ENCODE measurements around the gene SMNDC1. TPM values are rescaled to one million over a fixed set of nuclear protein-coding genes. Genes with fewer than 3 reads are reported as not detected.
"Not testable (repeated sequence)": the region's sequence is repeated elsewhere in the genome, so short reads cannot be mapped to it uniquely, and the experiment has no call there.

Gene SMNDC1
- total and polyA plus RNA-seq, 11 donors = 5.2 to 23.1 (median 20.6) TPM

DNA sequence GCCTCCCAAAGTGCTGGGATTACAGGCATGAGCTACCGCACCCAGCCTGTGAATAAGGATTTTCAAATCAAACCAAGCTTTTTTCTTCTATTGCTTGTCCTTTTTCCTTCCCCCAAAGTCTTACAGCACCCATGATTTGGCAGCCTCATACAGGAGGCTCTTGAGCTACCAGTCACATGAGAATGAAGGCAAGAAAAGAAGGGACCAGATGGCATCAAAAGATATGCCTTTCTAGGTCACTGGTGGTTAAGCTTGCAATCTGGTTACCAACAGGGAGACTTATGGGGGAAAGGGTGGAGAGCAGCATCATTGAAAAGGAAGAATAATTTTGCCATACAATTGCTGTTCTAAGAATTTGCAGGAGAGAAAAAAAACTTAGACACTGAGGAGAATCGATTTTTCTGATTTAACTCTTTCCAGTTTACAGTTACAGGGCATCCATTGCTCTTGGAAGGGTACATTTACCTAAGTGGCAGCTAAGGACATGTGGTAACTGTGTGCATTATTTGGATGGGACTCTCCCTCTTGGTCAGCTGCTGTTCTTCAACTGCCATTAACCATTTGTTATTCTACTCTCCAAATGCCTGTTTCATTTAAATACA is 29.5 kb downstream of the SMNDC1 start:
- no peak for ATAC-seq
- Histone ChIP-seq H3K9me3 (no peaks in the 10 kb centered on the region), H3K27me3 (no peaks in the 10 kb centered on the region), H3K4me1 (peaks cover 5 to 95% (median 61%) of the 10 kb centered on the region in 12 donors), H3K27ac (peak overlapping the region in 10 of 12 donors; percentile 25 to 89 (median 69)), H3K36me3 (peaks cover 0 to 8% (median 0%) of the 10 kb centered on the region in 9 donors), H3K4me3 (no peak overlapping the region)
- no peak for TF ChIP-seq POLR2A (IDR thresholded peaks at IDR 0.05)
- TF ChIP-seq, protein P1, sequence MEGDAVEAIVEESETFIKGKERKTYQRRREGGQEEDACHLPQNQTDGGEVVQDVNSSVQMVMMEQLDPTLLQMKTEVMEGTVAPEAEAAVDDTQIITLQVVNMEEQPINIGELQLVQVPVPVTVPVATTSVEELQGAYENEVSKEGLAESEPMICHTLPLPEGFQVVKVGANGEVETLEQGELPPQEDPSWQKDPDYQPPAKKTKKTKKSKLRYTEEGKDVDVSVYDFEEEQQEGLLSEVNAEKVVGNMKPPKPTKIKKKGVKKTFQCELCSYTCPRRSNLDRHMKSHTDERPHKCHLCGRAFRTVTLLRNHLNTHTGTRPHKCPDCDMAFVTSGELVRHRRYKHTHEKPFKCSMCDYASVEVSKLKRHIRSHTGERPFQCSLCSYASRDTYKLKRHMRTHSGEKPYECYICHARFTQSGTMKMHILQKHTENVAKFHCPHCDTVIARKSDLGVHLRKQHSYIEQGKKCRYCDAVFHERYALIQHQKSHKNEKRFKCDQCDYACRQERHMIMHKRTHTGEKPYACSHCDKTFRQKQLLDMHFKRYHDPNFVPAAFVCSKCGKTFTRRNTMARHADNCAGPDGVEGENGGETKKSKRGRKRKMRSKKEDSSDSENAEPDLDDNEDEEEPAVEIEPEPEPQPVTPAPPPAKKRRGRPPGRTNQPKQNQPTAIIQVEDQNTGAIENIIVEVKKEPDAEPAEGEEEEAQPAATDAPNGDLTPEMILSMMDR (IDR thresholded peaks at IDR 0.05) = no peak
- WGBS, 4 donors = 61 to 72% (median 66%) methylated on average over 2 of the region's 2 CpGs
- intact Hi-C loops (cut with DNase I) = loop anchor here in 9 of 10 donors (5.0 to 10.0 kb wide), 8 partner anchors 48 to 393 kb away; partner anchors contain the start of genes MXI1 (in 5 of the 9) and ADD3 (in 1 of the 9)
- no peak for DNase-seq

- H3K36me3 ChIP-seq = peaks cover 0 to 2% (median 0%) of the 10 kb centered on the region in 9 donors
- H3K4me1 ChIP-seq = peaks cover 5 to 97% (median 63%) of the 10 kb centered on the region in 12 donors
- intact Hi-C loops (cut with DNase I) = loop anchor here in 9 of 10 donors (5.0 to 10.0 kb wide), 8 partner anchors 47 to 392 kb away; partner anchors contain the start of genes MXI1 (in 5 of the 9) and ADD3 (in 1 of the 9)
- H3K4me3 ChIP-seq = no peak overlapping the region
- WGBS, 4 donors = 77 to 87% (median 83%) methylated on average over 6 of the region's 6 CpGs
- no peak for TF ChIP-seq POLR2A (IDR thresholded peaks at IDR 0.05)
- TF ChIP-seq, protein P1 (IDR thresholded peaks at IDR 0.05) = no peak
- peak overlapping the region in 11 of 12 donors; percentile 25 to 89 (median 65) for H3K27ac ChIP-seq
- DNase-seq = no peak
- no peak for ATAC-seq
- H3K9me3 ChIP-seq = no peaks in the 10 kb centered on the region
- H3K27me3 ChIP-seq = no peaks in the 10 kb centered on the region
Measured at GRCh38 chr10:110274647-110275046, 30.1 kb downstream of the SMNDC1 start.

DNA sequence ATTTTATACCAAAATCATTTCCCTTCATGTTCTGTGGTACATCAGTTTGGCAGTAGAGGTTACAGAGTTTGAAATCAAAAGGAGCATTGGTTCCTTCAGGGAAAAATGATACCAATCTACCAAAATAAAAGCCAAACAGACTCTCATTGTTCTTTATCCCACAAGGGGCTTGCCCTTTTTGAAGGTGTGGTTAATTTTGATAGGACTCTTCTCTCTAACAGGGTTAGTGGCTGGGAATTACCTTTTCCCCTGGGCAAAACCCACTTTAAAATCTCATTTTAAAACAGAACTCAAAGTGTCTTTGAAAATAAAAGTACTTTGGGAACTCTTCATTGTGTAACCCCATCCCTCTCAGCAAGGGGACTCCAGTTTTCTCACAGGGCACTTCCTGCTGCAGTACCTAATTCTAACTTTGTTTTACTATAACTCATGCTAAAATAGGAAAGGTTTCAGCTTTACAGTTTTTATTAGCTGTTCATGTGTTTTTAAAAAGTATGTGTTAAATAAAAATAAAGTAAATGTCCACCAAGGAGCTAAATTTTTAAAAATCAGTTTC is 30.6 kb downstream of the SMNDC1 start:
- peak overlapping the region in 11 of 12 donors; percentile 36 to 89 (median 65) for H3K27ac ChIP-seq
- peaks cover 5 to 98% (median 63%) of the 10 kb centered on the region in 12 donors for H3K4me1 ChIP-seq
- H3K36me3 ChIP-seq = no peaks in the 10 kb centered on the region
- no peaks in the 10 kb centered on the region for H3K9me3 ChIP-seq
- intact Hi-C loops (cut with DNase I) = loop anchor here in 4 of 10 donors (10.0 kb wide), 2 partner anchors 269 to 389 kb away; partner anchors contain the start of gene ADD3 (in 1 of the 4)
- DNase-seq = no peak
- no peak overlapping the region for H3K4me3 ChIP-seq
- TF ChIP-seq POLR2A (IDR thresholded peaks at IDR 0.05) = no peak
- TF ChIP-seq, protein P1 (IDR thresholded peaks at IDR 0.05) = peak in 1 of 12 donors; percentile 14
- no peaks in the 10 kb centered on the region for H3K27me3 ChIP-seq
- no peak for ATAC-seq

GRCh38 chr10:110273474-110273873 is 31.2 kb downstream of the SMNDC1 start:
- WGBS, 4 donors = 26 to 37% (median 28%) methylated on average over 4 of the region's 4 CpGs
- Histone ChIP-seq H3K9me3 (no peaks in the 10 kb centered on the region), H3K4me1 (peaks cover 5 to 98% (median 63%) of the 10 kb centered on the region in 12 donors), H3K36me3 (no peaks in the 10 kb centered on the region), H3K27me3 (no peaks in the 10 kb centered on the region), H3K27ac (peak overlapping the region in 11 of 12 donors; percentile 36 to 89 (median 65)), H3K4me3 (no peak overlapping the region)
- peak in 4 of 5 donors; percentile 47 to 76 (median 63) for DNase-seq
- ATAC-seq = peak in 3 of 4 donors; percentile 25 to 54 (median 50)
- TF ChIP-seq, protein P1 (IDR thresholded peaks at IDR 0.05) = no peak
- intact Hi-C loops (cut with DNase I) = loop anchor here in 4 of 10 donors (10.0 kb wide), 2 partner anchors 269 to 389 kb away; partner anchors contain the start of gene ADD3 (in 1 of the 4)

DNA sequence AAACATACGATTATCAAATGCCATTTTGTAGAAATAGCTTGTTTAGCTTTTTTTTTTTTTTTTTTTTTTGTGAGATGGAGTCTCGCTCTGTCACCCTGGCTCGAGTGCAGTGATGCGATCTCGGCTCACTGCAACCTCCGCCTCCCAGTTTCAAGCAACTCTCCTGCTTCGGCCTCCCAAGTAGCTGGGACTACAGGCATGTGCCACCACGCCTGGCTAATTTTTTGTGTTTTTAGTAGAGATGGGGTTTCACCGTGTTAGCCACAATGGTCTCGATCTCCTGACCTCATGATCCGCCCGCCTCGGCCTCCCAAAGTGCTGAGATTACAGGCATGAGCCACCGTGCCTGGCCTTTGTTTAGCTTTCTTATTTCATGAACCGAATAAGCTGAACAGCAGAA is 31.7 kb downstream of the SMNDC1 start:
- intact Hi-C loops (cut with DNase I) = loop anchor here in 4 of 10 donors (10.0 kb wide), 2 partner anchors 268 to 388 kb away; partner anchors contain the start of gene ADD3 (in 1 of the 4)
- not testable (repeated sequence) for ATAC-seq, H3K36me3 ChIP-seq, H3K4me3 ChIP-seq, H3K9me3 ChIP-seq, DNase-seq, H3K27me3 ChIP-seq
- Histone ChIP-seq H3K4me1 (peaks cover 5 to 98% (median 66%) of the 10 kb centered on the region in 12 donors), H3K27ac (peak overlapping the region in 11 of 12 donors; percentile 36 to 89 (median 65))
- 88 to 90% (median 89%) methylated on average over 15 of the region's 15 CpGs for WGBS, 4 donors

All from heart left ventricle (tissue), 16 donors.